H1 (cell line): ENCODE measurements around the gene PRX. TPM values are rescaled to one million over a fixed set of nuclear protein-coding genes. Genes with fewer than 3 reads are reported as not detected.

Experiments
- CTCF ChIA-PET: fragments of 300-600 bp; sonication (Branson Sonifier 250); formaldehyde crosslinking; loops from one replicate; lab custom pipeline; 2021; ENCODE audit not compliant: partially characterized antibody; lab: Charles Lee
- POLR2A ChIA-PET: fragments of 300-600 bp; sonication (Branson Sonifier 250); formaldehyde crosslinking; loops from one replicate; lab custom pipeline; 2021; ENCODE audit warnings: inconsistent platforms; ENCODE audit not compliant: partially characterized antibody; lab: Charles Lee
- DNase-seq, 2 experiments: peaks; one replicate each; pipeline versions ENCODE4 v3.0.0 to v3.0.0-alpha.2; 2010 to 2022; ENCODE audit warnings: low spot score in 2 of 2, low read depth in 1 of 2, mixed read lengths in 1 of 2
- FAIRE-seq: peaks from 2 replicates; lab custom pipeline; 2011; peaks lifted over from hg19 to GRCh38; lab: Jason Lieb, UNC
- H2AFZ ChIP-seq: 2 replicates; pipeline ENCODE4 v1.8.1; 2012; ENCODE audit warnings: low read length, inconsistent platforms
- H2AK5ac ChIP-seq: 2 replicates; pipeline ENCODE4 v1.6.1; 2013; ENCODE audit warnings: low read depth, low read length
- H2BK120ac ChIP-seq: replicated peaks from 2 replicates; pipeline ENCODE3; 2013; ENCODE audit warnings: low read depth, low read length, inconsistent platforms
- H2BK12ac ChIP-seq: 2 replicates; pipeline ENCODE4 v1.6.1; 2013; ENCODE audit warnings: low read depth, low read length
- H2BK15ac ChIP-seq: 2 replicates; pipeline ENCODE4 v1.6.1; 2013; ENCODE audit warnings: low read length
- H2BK20ac ChIP-seq: 2 replicates; pipeline ENCODE4 v1.6.1; 2013; ENCODE audit warnings: low read length
- H2BK5ac ChIP-seq: 2 replicates; pipeline ENCODE4 v1.6.1; 2013; ENCODE audit warnings: low read depth, low read length
- H3K14ac ChIP-seq: 2 replicates; pipeline ENCODE4 v1.6.1; 2013; ENCODE audit warnings: inconsistent platforms; ENCODE audit not compliant: insufficient read length
- H3K18ac ChIP-seq: 2 replicates; pipeline ENCODE4 v1.6.1; 2013; ENCODE audit warnings: low read length; ENCODE audit errors: extremely low read depth
- H3K23ac ChIP-seq: 2 replicates; pipeline ENCODE4 v1.6.1; 2013; ENCODE audit warnings: inconsistent platforms; ENCODE audit not compliant: insufficient read length
- H3K23me2 ChIP-seq: 2 replicates; pipeline ENCODE4 v1.6.1; 2013; ENCODE audit warnings: low read depth, low read length
- H3K27ac ChIP-seq: 2 replicates; pipeline ENCODE4 v1.6.1; 2011; ENCODE audit warnings: low read depth, low read length, inconsistent platforms
- H3K27me3 ChIP-seq, 4 experiments: replicated peaks in 1 of 4; 1 replicate in 1 of 4; 2 replicates in 3 of 4; pipeline versions ENCODE4 v1.6.1 to v1.8.1; 2011 to 2013; ENCODE audit warnings: low read length in 3 of 4, mild to moderate bottlenecking in 3 of 4, inconsistent platforms in 2 of 4, mixed read lengths in 2 of 4, moderate library complexity in 1 of 4; ENCODE audit not compliant: control insufficient read depth in 3 of 4, insufficient read depth in 3 of 4; ENCODE audit errors: extremely low read depth in 1 of 4
- H3K36me3 ChIP-seq, 4 experiments: 2 replicates each; pipeline versions ENCODE4 v1.6.1 to v1.8.1; 2011 to 2013; ENCODE audit warnings: mild to moderate bottlenecking in 4 of 4, low read length in 3 of 4, moderate library complexity in 2 of 4, control low read depth in 1 of 4, inconsistent platforms in 1 of 4; ENCODE audit not compliant: insufficient read depth in 4 of 4, control insufficient read depth in 2 of 4
- H3K4ac ChIP-seq: replicated peaks from 2 replicates; pipeline ENCODE3; 2013; ENCODE audit warnings: low read length, low read depth, mixed read lengths, inconsistent platforms; ENCODE audit not compliant: insufficient read length
- H3K4me1 ChIP-seq, 4 experiments: replicated peaks in 1 of 4; 1 replicate in 1 of 4; 2 replicates in 3 of 4; pipeline versions ENCODE4 v1.6.1 to v1.8.1; 2011 to 2013; ENCODE audit warnings: low read length in 3 of 4, inconsistent platforms in 2 of 4, mixed read lengths in 1 of 4; ENCODE audit not compliant: insufficient read depth in 4 of 4, control insufficient read depth in 3 of 4
- H3K4me2 ChIP-seq, 2 experiments: 2 replicates each; pipeline versions ENCODE4 v1.6.1 to v1.8.1; 2011 to 2013; ENCODE audit warnings: low read depth in 2 of 2, low read length in 2 of 2, control low read depth in 1 of 2, inconsistent platforms in 1 of 2, mild to moderate bottlenecking in 1 of 2; ENCODE audit not compliant: insufficient read depth in 1 of 2
- H3K4me3 ChIP-seq, 4 experiments: fragments of 200-600, 300-600 bp in 1 of 4; sonication (generic), shearing (Covaris generic), sonication (Bioruptor Twin) in 1 of 4; 2 replicates each; pipeline versions ENCODE4 v1.5.1 to v1.8.1; 2011 to 2016; ENCODE audit warnings: low read length in 4 of 4, low read depth in 3 of 4, control low read depth in 2 of 4, inconsistent platforms in 2 of 4, mild to moderate bottlenecking in 2 of 4, mixed read lengths in 1 of 4, moderate library complexity in 1 of 4; ENCODE audit not compliant: insufficient read depth in 2 of 4; ENCODE audit errors: extremely low read depth in 1 of 4
- H3K56ac ChIP-seq: replicated peaks from 2 replicates; pipeline ENCODE3; 2013; ENCODE audit warnings: low read depth, mild to moderate bottlenecking, mixed read lengths, low read length, inconsistent platforms; ENCODE audit not compliant: insufficient read length
- H3K79me1 ChIP-seq: 2 replicates; pipeline ENCODE4 v1.6.1; 2013; ENCODE audit warnings: low read depth, low read length, control low read depth
- H3K79me2 ChIP-seq, 2 experiments: 2 replicates each; pipeline versions ENCODE4 v1.6.1 to v1.8.1; 2012 to 2013; ENCODE audit warnings: low read length in 2 of 2, mild to moderate bottlenecking in 2 of 2, inconsistent platforms in 1 of 2; ENCODE audit not compliant: insufficient read depth in 2 of 2, control insufficient read depth in 1 of 2
- H3K9ac ChIP-seq, 4 experiments: replicated peaks in 1 of 4; 1 replicate in 1 of 4; 2 replicates in 3 of 4; pipeline versions ENCODE4 v1.6.1 to v1.8.1; 2011 to 2013; ENCODE audit warnings: low read depth in 3 of 4, low read length in 3 of 4, control low read depth in 2 of 4, mild to moderate bottlenecking in 2 of 4, moderate library complexity in 2 of 4, inconsistent platforms in 1 of 4; ENCODE audit errors: extremely low read depth in 1 of 4
- H3K9me3 ChIP-seq, 2 experiments: 2 replicates each; pipeline versions ENCODE4 v1.6.1 to v1.8.1; 2012 to 2013; ENCODE audit warnings: mild to moderate bottlenecking in 2 of 2, moderate library complexity in 2 of 2, control low read depth in 1 of 2, inconsistent platforms in 1 of 2, low read depth in 1 of 2, low read length in 1 of 2, mixed read lengths in 1 of 2; ENCODE audit not compliant: insufficient read depth in 2 of 2
- H4K20me1 ChIP-seq, 2 experiments: replicated peaks in 1 of 2; 2 replicates each; pipeline versions ENCODE3 to v1.8.1; 2011 to 2013; ENCODE audit warnings: inconsistent platforms in 2 of 2, low read length in 2 of 2, mild to moderate bottlenecking in 1 of 2; ENCODE audit not compliant: insufficient read depth in 2 of 2, control insufficient read depth in 1 of 2
- H4K5ac ChIP-seq: 2 replicates; pipeline ENCODE4 v1.6.1; 2013; ENCODE audit warnings: low read length, low read depth, mixed read lengths, inconsistent platforms; ENCODE audit not compliant: insufficient read length
- H4K8ac ChIP-seq: 2 replicates; pipeline ENCODE4 v1.8.0; 2013; ENCODE audit warnings: mild to moderate bottlenecking, moderate library complexity, low read length, inconsistent platforms; ENCODE audit not compliant: insufficient read depth; ENCODE audit errors: extremely low read depth
- H4K91ac ChIP-seq: replicated peaks from 2 replicates; pipeline ENCODE3; 2013; ENCODE audit warnings: low read length, mixed read lengths, inconsistent platforms; ENCODE audit not compliant: insufficient read length
- ASH2L ChIP-seq: fragments of 200-600, 300-600 bp; sonication (generic); IDR thresholded peaks from one replicate; pipeline ENCODE4 v1.7.1; 2017; ENCODE audit warnings: low read length
- CHD2 ChIP-seq: IDR thresholded peaks from 2 replicates; pipeline ENCODE4 v1.6.1; 2012; ENCODE audit warnings: low read length, improper control_type of control experiment
- CREB1 ChIP-seq: IDR thresholded peaks from 2 replicates; pipeline ENCODE4 v1.6.1; 2012; ENCODE audit warnings: inconsistent platforms
- MAX ChIP-seq: IDR thresholded peaks from 2 replicates; pipeline ENCODE4 v1.6.1; 2012; ENCODE audit warnings: inconsistent platforms
- NRF1 ChIP-seq: IDR thresholded peaks from 2 replicates; pipeline ENCODE4 v1.6.1; 2011; ENCODE audit warnings: mild to moderate bottlenecking, low read depth, low read length, improper control_type of control experiment
- POU5F1 ChIP-seq: IDR thresholded peaks from 2 replicates; pipeline ENCODE4 v1.6.1; 2011; ENCODE audit warnings: low read depth, mild to moderate bottlenecking, low read length, moderate library complexity
- SIRT6 ChIP-seq: IDR thresholded peaks from one replicate; pipeline ENCODE4 v1.7.1; 2012; ENCODE audit warnings: low read length, inconsistent platforms
- SRF ChIP-seq: IDR thresholded peaks from 2 replicates; pipeline ENCODE4 v1.6.1; 2011; ENCODE audit warnings: mild to moderate bottlenecking, low read depth, low read length, moderate library complexity
- SUZ12 ChIP-seq: fragments of 200-600 bp; sonication (generic); IDR thresholded peaks from 2 replicates; pipeline ENCODE4 v1.6.1; 2012; ENCODE audit warnings: mild to moderate bottlenecking, inconsistent platforms, low read length, moderate library complexity, mixed read lengths
- TCF12 ChIP-seq: IDR thresholded peaks from 2 replicates; pipeline ENCODE4 v1.6.1; 2011; ENCODE audit warnings: low read depth, mild to moderate bottlenecking, low read length
- YY1 ChIP-seq: IDR thresholded peaks from 2 replicates; pipeline ENCODE4 v1.6.1; 2011; ENCODE audit warnings: low read depth, mild to moderate bottlenecking, low read length
- WGBS, 2 experiments: shearing (Covaris generic) in 1 of 2; methylation state at CpG; one replicate each; pipeline versions ENCODE4 v1.1.6 to v1.1.7; 2013 to 2015; ENCODE audit warnings: low lambda C conversion rate in 2 of 2, mixed read lengths in 2 of 2, inconsistent platforms in 1 of 2, low coverage in 1 of 2, missing lambda C conversion rate in 1 of 2; ENCODE audit not compliant: insufficient replicate concordance in 2 of 2, insufficient coverage in 1 of 2, insufficient read length in 1 of 2; ENCODE audit errors: extremely low coverage in 1 of 2, missing lambda C conversion rate in 1 of 2; 5-methylcytosine and 5-hydroxymethylcytosine counted together
- polyA plus RNA-seq, 7 experiments: library from polyadenylated mRNA; depleted of rRNA in 3 of 7; stranded (reverse) in 5 of 7; unstranded in 2 of 7; fragments of >200 nt in 5 of 7; fragments of 200-250 nt in 2 of 7; gene quantifications; 1 replicate in 5 of 7; 2 replicates in 1 of 7; 4 replicates in 1 of 7; pipeline versions ENCODE4 v1.2.1 to v1.2.3, GENCODE V29; 2011 to 2013; ENCODE audit warnings: missing spikeins in 2 of 7, mixed read lengths in 2 of 7
- total RNA-seq: library from RNA; stranded (reverse); fragmentation: NEBNext Ultra II Directional; extraction: Animal tissue kit (Norgen Biotek cat#: 25700); gene quantifications from 2 replicates; pipeline ENCODE4 v1.2.1, GENCODE V29; 2021

The PRX gene
- total and polyA plus RNA-seq, 2 of the 8 experiments (the other 6 are each of a cell fraction or from before 2014, with no cell fraction given): 2.8 to 5.8 TPM

- no peaks in the 10 kb centered on the region for H3K9me3 ChIP-seq
- no peak overlapping the region for H4K8ac ChIP-seq
- H2AFZ ChIP-seq: no peak overlapping the region
- H3K23me2 ChIP-seq: peaks cover 2% of the 10 kb centered on the region
- no peak overlapping the region for H3K23ac ChIP-seq
- H2BK15ac ChIP-seq: no peak overlapping the region
- no peak overlapping the region for H3K18ac ChIP-seq
- no peak overlapping the region for H3K4ac ChIP-seq
- H2BK20ac ChIP-seq: no peak overlapping the region
- H4K20me1 ChIP-seq: peaks cover 0 to 4% of the 10 kb centered on the region in 2 experiments
- peak overlapping the region; percentile 58 to 76 (median 60); a peak in 6 of 8 replicates for H3K4me3 ChIP-seq
- peak overlapping the region; percentile 71; the same call in 1 of the 2 replicates for H2BK5ac ChIP-seq
- no peak overlapping the region for H2BK12ac ChIP-seq
- no peak overlapping the region for H3K56ac ChIP-seq
- H2AK5ac ChIP-seq: peak overlapping the region; percentile 61; the same call in 1 of the 2 replicates
- peak overlapping the region; percentile 62 for H3K27ac ChIP-seq
- ChIA-PET POLR2A (interaction anchor here (0.8 to 4.0 kb wide), 12 partner anchors 11 to 1000 kb away, joined by 3 to 23 read pairs (median 4); partner anchors contain the start of genes C19orf47 and PLD3), CTCF (interaction anchor here (0.6 to 4.0 kb wide), 12 partner anchors 10 to 165 kb away, joined by 3 to 19 read pairs (median 4); partner anchors contain the start of gene PRX)
- no peaks in the 10 kb centered on the region for H3K79me2 ChIP-seq
- H2BK120ac ChIP-seq: no peak overlapping the region
- WGBS, 2 experiments: 47% methylated on average over 27 of the region's 27 CpGs; no CpG with 5 or more reads in 1 of the 2 experiments
- peaks cover 0 to 34% (median 10%) of the 10 kb centered on the region in 4 experiments; a peak in 6 of 8 replicates for H3K36me3 ChIP-seq
- peaks cover 0 to 16% (median 10%) of the 10 kb centered on the region in 4 experiments; a peak in 6 of 7 replicates for H3K4me1 ChIP-seq
- no peak overlapping the region for H3K14ac ChIP-seq
- FAIRE-seq (no peak), DNase-seq (peak; percentile 44 to 75)
- H3K27me3 ChIP-seq: no peaks in the 10 kb centered on the region
- no peak overlapping the region for H4K91ac ChIP-seq
- no peaks in the 10 kb centered on the region for H3K79me1 ChIP-seq
- peak overlapping the region; percentile 76 to 89 for H3K4me2 ChIP-seq
- H4K5ac ChIP-seq: no peak overlapping the region
- H3K9ac ChIP-seq: peak overlapping the region in 3 of 4 experiments; percentile 5 to 28 (median 25); a peak in 3 of 7 replicates
- TF ChIP-seq SUZ12 (no peak), SIRT6 (no peak), MAX (no peak), TCF12 (no peak), YY1 (no peak), CHD2 (no peak), SRF (no peak), POU5F1 (no peak), NRF1 (no peak), CREB1 (peak; percentile 72), ASH2L (peak; percentile 83)
Measured at GRCh38 chr19:40366697-40367561, 46.2 kb downstream of the PRX start.
